HG03064 (cell line): ENCODE results near the gene TFCP2.
"Not testable (repeated sequence)": the region's sequence is repeated elsewhere in the genome, so short reads cannot be mapped to it uniquely, and the experiment has no call there.

Source experiments
- ATAC-seq: cut with Tn5 transposase; IDR thresholded peaks from one replicate; pipeline ENCODE4 v1.9.1; 2021; ENCODE audit warnings: low read depth; ENCODE audit not compliant: unreplicated experiment

The TFCP2 gene

GRCh38 chr12:51085757-51086156, 87.2 kb downstream of the TFCP2 start:
- ATAC-seq = no peak

- peak; percentile 92 for ATAC-seq
Measured at GRCh38 chr12:51083126-51083833, 89.7 kb downstream of the TFCP2 start, which contains the start of gene CSRNP2. Gene CSRNP2 (minus strand): TSS chr12:51083596. CDS start chr12:51076561, 7,035 bp downstream.

GRCh38 chr12:51082561-51083125, 90.3 kb downstream of the TFCP2 start:
- ATAC-seq = no peak

- no peak for ATAC-seq
Measured at GRCh38 chr12:51081421-51081820, 91.5 kb downstream of the TFCP2 start.

GRCh38 chr12:51080136-51080535, 92.8 kb downstream of the TFCP2 start:
- no peak for ATAC-seq

- ATAC-seq = not testable (repeated sequence)
Measured at GRCh38 chr12:51078866-51079265, 94.1 kb downstream of the TFCP2 start.

- ATAC-seq = not testable (repeated sequence)
Measured at GRCh38 chr12:51078346-51078745, 94.6 kb downstream of the TFCP2 start.

- no peak for ATAC-seq
Measured at GRCh38 chr12:51077930-51078329, 95.0 kb downstream of the TFCP2 start.

- ATAC-seq = no peak
Measured at GRCh38 chr12:51076236-51076930, 96.6 kb downstream of the TFCP2 start.

- ATAC-seq = no peak
Measured at GRCh38 chr12:51075390-51075789, 97.5 kb downstream of the TFCP2 start.

- ATAC-seq = no peak
Measured at GRCh38 chr12:51071663-51072062, 101.3 kb downstream of the TFCP2 start.

- ATAC-seq = no peak
Measured at GRCh38 chr12:51070004-51070403, 102.9 kb downstream of the TFCP2 start.

GRCh38 chr12:51067771-51068170, 105.2 kb downstream of the TFCP2 start:
- ATAC-seq = no peak

- no peak for ATAC-seq
Measured at GRCh38 chr12:51067229-51067628, 105.7 kb downstream of the TFCP2 start.

- ATAC-seq = no peak
Measured at GRCh38 chr12:51065530-51065929, 107.4 kb downstream of the TFCP2 start.

GRCh38 chr12:51062631-51063397, 110.1 kb downstream of the TFCP2 start:
- no peak for ATAC-seq

GRCh38 chr12:51059086-51059485, 113.8 kb downstream of the TFCP2 start:
- ATAC-seq = no peak

GRCh38 chr12:51056242-51056641, 116.7 kb downstream of the TFCP2 start:
- no peak for ATAC-seq

- ATAC-seq = no peak
Measured at GRCh38 chr12:51055060-51055459, 117.9 kb downstream of the TFCP2 start.

GRCh38 chr12:51051787-51052186, 121.1 kb downstream of the TFCP2 start:
- no peak for ATAC-seq

- ATAC-seq = no peak
Measured at GRCh38 chr12:51049525-51049924, 123.4 kb downstream of the TFCP2 start.
